ENCODE measurements around the gene CIZ1. TPM values are rescaled to one million over a fixed set of nuclear protein-coding genes. Genes with fewer than 3 reads are reported as not detected.
"Not testable (repeated sequence)": the region's sequence is repeated elsewhere in the genome, so short reads cannot be mapped to it uniquely, and the experiment has no call there.

CIZ1 gene
- total RNA-seq, 1 experiment from 2014 or later: 133 TPM

- no peak for DNase-seq (ENCODE audit: unreplicated experiment)
- Mint-ChIP-seq H3K27ac (ENCODE audit: low read depth, unreplicated experiment) (no peak overlapping the region), H3K4me3 (ENCODE audit: unreplicated experiment) (no peak overlapping the region), H3K9me3 (ENCODE audit: unreplicated experiment) (no peaks in the 10 kb centered on the region), H3K27me3 (ENCODE audit: insufficient read depth, unreplicated experiment) (peaks cover 12% of the 10 kb centered on the region), H3K4me1 (ENCODE audit: insufficient read depth, unreplicated experiment) (no peaks in the 10 kb centered on the region), H3K36me3 (ENCODE audit: insufficient read depth, unreplicated experiment) (no peaks in the 10 kb centered on the region)
- POLR2A ChIA-PET: no interaction called here
- BruUV-seq (replicated peaks): no TSS peak
- CTCF ChIA-PET: interaction anchor here (0.6 kb wide), 1 partner anchor 110 kb away, joined by 3 read pairs; no protein-coding TSS in a partner anchor
- TF ChIP-seq CTCF (IDR thresholded peaks at IDR 0.05; ENCODE audit: unreplicated experiment): no peak
- intact Hi-C loops (cut with micrococcal nuclease): no loop called here
Measured at GRCh38 chr9:128231638-128232527, 40.5 kb upstream of the CIZ1 start.

DNA sequence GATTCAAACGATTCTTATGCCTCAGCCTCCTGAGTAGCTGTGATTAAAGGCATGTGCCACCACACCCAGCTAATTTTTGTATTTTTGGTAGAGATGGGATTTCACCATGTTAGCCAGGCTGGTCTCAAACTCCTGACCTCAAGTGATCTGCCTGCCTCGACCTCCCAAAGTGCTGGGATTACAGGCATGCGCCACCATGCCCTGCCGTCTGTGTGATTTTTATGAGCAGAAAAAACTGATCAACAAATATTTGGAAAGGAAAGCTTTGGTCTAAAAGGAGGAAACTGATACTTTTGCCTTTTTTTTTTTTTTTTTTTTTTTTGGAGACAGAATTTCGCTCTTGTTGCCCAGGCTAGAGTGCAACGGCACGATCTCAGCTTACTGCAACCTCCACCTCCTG, 39.5 kb upstream of the CIZ1 start:
- H3K27me3 Mint-ChIP-seq (ENCODE audit: insufficient read depth, unreplicated experiment): peaks cover 19% of the 10 kb centered on the region
- H3K36me3 Mint-ChIP-seq (ENCODE audit: insufficient read depth, unreplicated experiment); CTCF ChIA-PET; H3K4me3 Mint-ChIP-seq (ENCODE audit: unreplicated experiment); H3K9me3 Mint-ChIP-seq (ENCODE audit: unreplicated experiment); POLR2A ChIA-PET; H3K4me1 Mint-ChIP-seq (ENCODE audit: insufficient read depth, unreplicated experiment); H3K27ac Mint-ChIP-seq (ENCODE audit: low read depth, unreplicated experiment); intact Hi-C loops (cut with micrococcal nuclease); BruUV-seq (replicated peaks); DNase-seq (ENCODE audit: unreplicated experiment): not testable (repeated sequence)

DNA sequence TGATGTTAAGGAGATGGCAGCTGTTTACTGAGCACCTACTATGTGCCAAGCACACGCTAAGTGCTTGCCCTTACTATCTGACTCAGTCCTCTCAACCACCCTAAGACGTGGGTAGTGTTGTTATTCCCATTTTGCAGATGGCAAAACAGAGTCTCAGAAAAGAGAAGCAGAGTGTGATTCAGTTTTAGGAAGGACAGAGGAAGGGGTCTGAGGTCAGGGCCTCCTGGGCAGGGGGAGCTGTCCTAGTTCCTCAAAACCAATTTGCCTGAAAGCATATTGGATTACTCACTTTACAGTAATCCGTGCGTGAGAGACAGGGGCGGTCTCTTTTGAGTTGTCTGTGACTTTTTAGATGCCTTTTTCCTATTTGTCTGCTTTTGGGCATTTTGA, 35.0 kb upstream of the CIZ1 start:
- Mint-ChIP-seq H3K27ac (ENCODE audit: low read depth, unreplicated experiment) (no peak overlapping the region), H3K36me3 (ENCODE audit: insufficient read depth, unreplicated experiment) (no peaks in the 10 kb centered on the region), H3K9me3 (ENCODE audit: unreplicated experiment) (no peaks in the 10 kb centered on the region), H3K4me3 (ENCODE audit: unreplicated experiment) (no peak overlapping the region), H3K4me1 (ENCODE audit: insufficient read depth, unreplicated experiment) (no peaks in the 10 kb centered on the region), H3K27me3 (ENCODE audit: insufficient read depth, unreplicated experiment) (peaks cover 22% of the 10 kb centered on the region)
- BruUV-seq (replicated peaks): no TSS peak
- no peak for DNase-seq (ENCODE audit: unreplicated experiment)
- intact Hi-C loops (cut with micrococcal nuclease): no loop called here
- CTCF ChIA-PET: interaction anchor here (0.6 to 0.8 kb wide), 2 partner anchors 13 to 69 kb away, joined by 3 to 5 read pairs; no protein-coding TSS in a partner anchor
- POLR2A ChIA-PET: no interaction called here
- TF ChIP-seq CTCF (IDR thresholded peaks at IDR 0.05; ENCODE audit: unreplicated experiment): no peak

GRCh38 chr9:128225770-128226411, 34.5 kb upstream of the CIZ1 start:
- no TSS peak for BruUV-seq (replicated peaks)
- no peak overlapping the region for H3K27ac Mint-ChIP-seq (ENCODE audit: low read depth, unreplicated experiment)
- H3K27me3 Mint-ChIP-seq (ENCODE audit: insufficient read depth, unreplicated experiment): peaks cover 27% of the 10 kb centered on the region
- no peaks in the 10 kb centered on the region for H3K4me1 Mint-ChIP-seq (ENCODE audit: insufficient read depth, unreplicated experiment)
- no peaks in the 10 kb centered on the region for H3K9me3 Mint-ChIP-seq (ENCODE audit: unreplicated experiment)
- POLR2A ChIA-PET: no interaction called here
- no peak for DNase-seq (ENCODE audit: unreplicated experiment)
- no peak for TF ChIP-seq CTCF (IDR thresholded peaks at IDR 0.05; ENCODE audit: unreplicated experiment)
- no peaks in the 10 kb centered on the region for H3K36me3 Mint-ChIP-seq (ENCODE audit: insufficient read depth, unreplicated experiment)
- intact Hi-C loops (cut with micrococcal nuclease): no loop called here
- CTCF ChIA-PET: interaction anchor here (0.8 kb wide), 1 partner anchor 69 kb away, joined by 5 read pairs; no protein-coding TSS in a partner anchor
- no peak overlapping the region for H3K4me3 Mint-ChIP-seq (ENCODE audit: unreplicated experiment)
